Psoas muscle (tissue), 8 donors: Measurements from ENCODE around the gene MMP24. TPM values are rescaled to one million over a fixed set of nuclear protein-coding genes. Genes with fewer than 3 reads are reported as not detected.
A peak's percentile ranks its signal among the peaks of the same experiment; 100 is the strongest.
"Not testable (repeated sequence)": the region's sequence is repeated elsewhere in the genome, so short reads cannot be mapped to it uniquely, and the experiment has no call there.

Source experiments
- ATAC-seq, 4 donors: fragments of 200-7000 bp; cut with Tn5 transposase; one replicate each; pipeline ENCODE4 v1.9.1; 2020; ENCODE audit warnings: moderate library complexity in 3 of 4, mild to moderate bottlenecking in 2 of 4
- DNase-seq, 2 donors: peaks; one replicate each; pipeline ENCODE4 v3.0.0-alpha.2; 2020
- H3K27ac ChIP-seq: fragments of 200-600 bp; one replicate; pipeline ENCODE4 v1.8.0; 2022
- H3K27me3 ChIP-seq, 3 donors: fragments of 200-600 bp in 1 of 3; one replicate each; pipeline versions ENCODE4 v1.6.1 to v1.8.0; 2013 to 2022; ENCODE audit warnings: low read length in 2 of 3, mild to moderate bottlenecking in 2 of 3, moderate library complexity in 1 of 3; ENCODE audit not compliant: insufficient read depth in 3 of 3
- H3K36me3 ChIP-seq, 2 donors: fragments of 200-600 bp in 1 of 2; one replicate each; pipeline versions ENCODE4 v1.6.1 to v1.8.0; 2013 to 2022; ENCODE audit warnings: low read depth in 1 of 2, mild to moderate bottlenecking in 1 of 2, moderate library complexity in 1 of 2; ENCODE audit not compliant: insufficient read depth in 1 of 2
- H3K4me1 ChIP-seq: fragments of 200-600 bp; one replicate; pipeline ENCODE4 v1.8.0; 2022
- H3K4me3 ChIP-seq: fragments of 200-600 bp; one replicate; pipeline ENCODE4 v1.8.0; 2022; ENCODE audit warnings: mild to moderate bottlenecking
- H3K9me3 ChIP-seq: fragments of 200-600 bp; one replicate; pipeline ENCODE4 v1.8.0; 2022
- CTCF ChIP-seq: fragments of 200-600 bp; IDR thresholded peaks from one replicate; pipeline ENCODE4 v1.8.0; 2022; ENCODE audit warnings: antibody characterized with exemption
- WGBS, 3 donors: extraction: QIAGEN DNeasy Blood & Tissue Kit; methylation state at CpG; one replicate each; pipeline versions ENCODE4 v1.1.6 to v1.1.7; 2013; 5-methylcytosine and 5-hydroxymethylcytosine counted together
- intact Hi-C, 2 donors: fragments of 100-400 bp; cut with DNase I; formaldehyde crosslinking; loops; one replicate each; pipeline versions ENCODE4 v1.11.0 to v1.14.2; 2022
- polyA plus RNA-seq, 3 donors: library from polyadenylated mRNA; stranded (reverse); fragments of 200-250 nt; gene quantifications; one replicate each; pipeline ENCODE4 v1.2.3, GENCODE V29; 2013
- total RNA-seq, 4 donors: library from RNA; stranded (reverse); fragmentation: NEBNext Ultra II Directional in 2 of 4; extraction: Animal tissue kit (Norgen Biotek cat#: 25700) in 2 of 4; gene quantifications; one replicate each; pipeline versions ENCODE4 v1.2.1 to v1.2.4, GENCODE V29; 2021 to 2023
- donor health status: healthy with polysubstance abuse.
- donor health status: DM: no; HTN: no; CAD: no; lungs with moderate emphysema.
- donor health status: Bipolar disorder and iron deficiency.
- donor health status: healthy.
- donor health status: DM: yes; HTN: yes; CAD: no.
- donor health status: DM: no; HTN: no; CAD: no.
- donor health status: DM: no; HTN: no; CAD: no.
- donor health status: DM: yes; HTN: yes; CAD: no.

Gene MMP24
- total and polyA plus RNA-seq, 7 donors = 0.01 to 0.27 (median 0.12) TPM; not detected in 1

GRCh38 chr20:35312318-35312717 is 85.8 kb downstream of the MMP24 start:
- ATAC-seq = no peak

GRCh38 chr20:35314816-35315631 is 88.5 kb downstream of the MMP24 start:
- TF ChIP-seq CTCF = no peak
- DNase-seq (no peak), ATAC-seq (no peak)
- Histone ChIP-seq H3K4me3 (no peak overlapping the region), H3K9me3 (no peaks in the 10 kb centered on the region), H3K27ac (no peak overlapping the region), H3K27me3 (no peaks in the 10 kb centered on the region), H3K4me1 (peaks cover 16% of the 10 kb centered on the region), H3K36me3 (peaks cover 0 to 5% of the 10 kb centered on the region in 2 donors)
- intact Hi-C loops = no loop called here
- WGBS, 3 donors = 76 to 80% (median 79%) methylated on average over 3 of the region's 3 CpGs

More at GRCh38 chr20:35312318-35312717, 85.8 kb downstream of the MMP24 start:
- Histone ChIP-seq H3K27me3 (no peaks in the 10 kb centered on the region), H3K27ac (no peak overlapping the region), H3K9me3 (no peaks in the 10 kb centered on the region), H3K4me1 (peaks cover 18% of the 10 kb centered on the region), H3K4me3 (no peak overlapping the region), H3K36me3 (peaks cover 0 to 5% of the 10 kb centered on the region in 2 donors)
- DNase-seq = no peak
- intact Hi-C loops = no loop called here
- TF ChIP-seq CTCF = no peak
- WGBS, 3 donors = 87 to 96% (median 88%) methylated on average over 1 of the region's 1 CpG

GRCh38 chr20:35315632-35316020 is 89.1 kb downstream of the MMP24 start:
- H3K36me3 ChIP-seq, H3K27me3 ChIP-seq, intact Hi-C loops, ATAC-seq, DNase-seq, H3K4me3 ChIP-seq, H3K9me3 ChIP-seq: not testable (repeated sequence)
- Histone ChIP-seq H3K4me1 (peaks cover 16% of the 10 kb centered on the region), H3K27ac (peak overlapping the region; percentile 32)
- WGBS, 3 donors = 93 to 96% (median 96%) methylated on average over 7 of the region's 7 CpGs

- no peaks in the 10 kb centered on the region for H3K27me3 ChIP-seq
- H3K27ac ChIP-seq = peak overlapping the region; percentile 32
- no peak for TF ChIP-seq CTCF
- no peak overlapping the region for H3K4me3 ChIP-seq
- no peak for DNase-seq
- peaks cover 16% of the 10 kb centered on the region for H3K4me1 ChIP-seq
- peaks cover 0 to 5% of the 10 kb centered on the region in 2 donors for H3K36me3 ChIP-seq
- 66 to 80% (median 70%) methylated on average over 2 of the region's 2 CpGs for WGBS, 3 donors
- ATAC-seq = no peak
- H3K9me3 ChIP-seq = no peaks in the 10 kb centered on the region
- intact Hi-C loops = no loop called here
Observed at GRCh38 chr20:35316086-35316485, 89.6 kb downstream of the MMP24 start.

GRCh38 chr20:35317416-35318210 is 91.1 kb downstream of the MMP24 start:
- Histone ChIP-seq H3K4me3 (no peak overlapping the region), H3K9me3 (no peaks in the 10 kb centered on the region), H3K27me3 (no peaks in the 10 kb centered on the region), H3K36me3 (peaks cover 0 to 5% of the 10 kb centered on the region in 2 donors), H3K27ac (peak overlapping the region; percentile 79), H3K4me1 (peaks cover 16% of the 10 kb centered on the region)
- intact Hi-C loops = no loop called here
- no peak for TF ChIP-seq CTCF
- WGBS, 3 donors = 76 to 86% (median 82%) methylated on average over 5 of the region's 5 CpGs
- DNase-seq = no peak
- peak in 1 of 4 donors; percentile 2 for ATAC-seq
